Measurements from ENCODE around the gene PCP2. TPM values are rescaled to one million over a fixed set of nuclear protein-coding genes. Genes with fewer than 3 reads are reported as not detected.
A peak's percentile ranks its signal among the peaks of the same experiment; 100 is the strongest.

PCP2 gene
- total RNA-seq, 1 experiment from 2014 or later = not detected

DNA sequence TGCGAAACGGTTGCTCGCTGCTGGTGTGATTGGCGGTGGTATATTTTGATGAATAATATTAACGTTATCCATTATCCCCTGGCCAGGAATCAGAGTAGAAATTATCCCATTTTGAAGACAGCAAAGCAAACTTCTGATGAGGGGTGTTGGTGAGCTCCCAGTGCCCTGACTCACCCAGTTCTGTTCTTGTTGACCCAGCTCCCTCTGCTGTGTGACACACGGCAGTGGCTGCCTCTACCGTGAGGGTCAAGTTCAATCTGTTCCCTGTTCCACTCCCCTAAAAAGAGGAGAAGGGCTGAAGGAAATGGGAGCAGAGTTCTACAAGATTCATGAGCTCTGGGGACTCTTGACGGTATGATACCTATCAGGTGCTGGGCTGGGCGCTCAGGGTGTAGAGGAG, 35.8 kb downstream of the PCP2 start:
- no peak overlapping the region for H2AFZ ChIP-seq (ENCODE audit: low read length)
- H3K36me3 ChIP-seq (ENCODE audit: low read depth, low read length) = no peaks in the 10 kb centered on the region
- H3K9ac ChIP-seq (ENCODE audit: low read length) = no peak overlapping the region
- peaks cover 27% of the 10 kb centered on the region for H3K79me2 ChIP-seq (ENCODE audit: low read length)
- TSS peak; percentile 55 for BruUV-seq (replicated peaks)
- H4K20me1 ChIP-seq (ENCODE audit: low read length) = peaks cover 16% of the 10 kb centered on the region; the same call in 1 of the 2 replicates
- DNase-seq = peak; percentile 58
- ChIA-PET CTCF (interaction anchor here (1.4 to 2.5 kb wide), 2 partner anchors 29 to 32 kb away, joined by 3 to 48 read pairs; partner anchors contain the start of genes PET100 and XAB2), POLR2A (ENCODE audit: unreplicated experiment) (interaction anchor here (0.7 kb wide), 1 partner anchor 309 kb away, joined by 6 read pairs; no protein-coding TSS in a partner anchor)
- H3K9me3 ChIP-seq (ENCODE audit: low read length) = no peaks in the 10 kb centered on the region
- no peaks in the 10 kb centered on the region for H3K9me2 ChIP-seq (replicated peaks; ENCODE audit: low read length)
- no peaks in the 10 kb centered on the region for H3F3A ChIP-seq (ENCODE audit: low read length, unreplicated experiment)
- H3K27ac ChIP-seq (ENCODE audit: low read length) = no peak overlapping the region
- peaks cover 16% of the 10 kb centered on the region for H3K4me1 ChIP-seq (ENCODE audit: insufficient read depth, low read length)
- intact Hi-C loops (cut with micrococcal nuclease) = no loop called here
- ATAC-seq = peak; percentile 45
- no peak for TF ChIP-seq EZH2phosphoT487 (IDR thresholded peaks at IDR 0.05; ENCODE audit: borderline replicate concordance, low read length)
- TF ChIP-seq, protein P1, sequence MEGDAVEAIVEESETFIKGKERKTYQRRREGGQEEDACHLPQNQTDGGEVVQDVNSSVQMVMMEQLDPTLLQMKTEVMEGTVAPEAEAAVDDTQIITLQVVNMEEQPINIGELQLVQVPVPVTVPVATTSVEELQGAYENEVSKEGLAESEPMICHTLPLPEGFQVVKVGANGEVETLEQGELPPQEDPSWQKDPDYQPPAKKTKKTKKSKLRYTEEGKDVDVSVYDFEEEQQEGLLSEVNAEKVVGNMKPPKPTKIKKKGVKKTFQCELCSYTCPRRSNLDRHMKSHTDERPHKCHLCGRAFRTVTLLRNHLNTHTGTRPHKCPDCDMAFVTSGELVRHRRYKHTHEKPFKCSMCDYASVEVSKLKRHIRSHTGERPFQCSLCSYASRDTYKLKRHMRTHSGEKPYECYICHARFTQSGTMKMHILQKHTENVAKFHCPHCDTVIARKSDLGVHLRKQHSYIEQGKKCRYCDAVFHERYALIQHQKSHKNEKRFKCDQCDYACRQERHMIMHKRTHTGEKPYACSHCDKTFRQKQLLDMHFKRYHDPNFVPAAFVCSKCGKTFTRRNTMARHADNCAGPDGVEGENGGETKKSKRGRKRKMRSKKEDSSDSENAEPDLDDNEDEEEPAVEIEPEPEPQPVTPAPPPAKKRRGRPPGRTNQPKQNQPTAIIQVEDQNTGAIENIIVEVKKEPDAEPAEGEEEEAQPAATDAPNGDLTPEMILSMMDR (conservative IDR thresholded peaks at IDR 0.05; ENCODE audit: low read depth, low read length) = peak; percentile 49
- TF ChIP-seq EZH2 (IDR thresholded peaks at IDR 0.05; ENCODE audit: low read length, unreplicated experiment) = no peak
- peak overlapping the region; percentile 91 for H3K4me2 ChIP-seq (ENCODE audit: low read length)
- no peaks in the 10 kb centered on the region for H3K27me3 ChIP-seq (ENCODE audit: low read length)
- H3K4me3 ChIP-seq (ENCODE audit: low read length) = peak overlapping the region; percentile 78; the same call in 1 of the 2 replicates

DNA sequence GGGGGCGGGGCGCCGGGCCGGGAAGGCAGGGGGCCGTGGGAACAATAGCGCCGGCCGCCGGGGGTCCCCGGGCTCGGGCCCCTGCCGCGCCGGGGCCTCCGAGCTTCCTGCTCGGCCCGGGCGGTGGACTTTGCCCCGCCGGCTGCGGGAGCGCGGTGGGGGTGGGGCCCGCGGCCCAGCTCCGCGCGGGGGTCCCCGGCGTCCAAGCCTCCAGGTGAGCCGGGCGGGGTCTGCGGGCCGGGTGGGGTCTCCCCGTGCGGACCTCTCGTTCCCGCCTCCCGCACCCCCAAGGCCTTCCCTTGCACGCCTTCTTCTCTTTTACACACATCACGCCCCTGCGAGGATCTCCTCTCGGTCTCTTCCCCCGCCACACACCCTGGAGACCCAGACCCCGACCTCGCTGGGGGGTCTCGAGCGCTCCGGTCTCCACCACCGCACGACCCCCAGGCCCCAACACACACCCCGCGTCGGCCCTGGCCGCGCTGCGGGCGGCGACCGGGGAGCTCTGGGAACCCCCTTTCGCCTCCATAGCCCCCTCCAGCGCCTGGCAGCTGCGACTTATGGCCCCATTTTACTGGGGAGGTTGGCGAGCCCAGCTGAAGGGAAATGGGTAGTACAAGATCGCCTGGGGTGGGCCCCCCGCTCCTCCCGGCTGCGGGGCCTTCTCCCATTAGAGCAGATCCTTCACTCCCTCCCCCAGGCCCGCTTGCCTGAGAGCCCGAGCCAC, 37.1 kb downstream of the PCP2 start:
- POLR2A ChIA-PET (ENCODE audit: unreplicated experiment) = interaction anchor here (0.5 to 0.6 kb wide), 2 partner anchors 615 to 1928 kb away, joined by 3 to 4 read pairs; no protein-coding TSS in a partner anchor
- no TSS peak for BruUV-seq (replicated peaks)
- peak overlapping the region; percentile 38 for H2AFZ ChIP-seq (ENCODE audit: low read length)

More for the DNA sequence above, 37.1 kb downstream of the PCP2 start:
- Histone ChIP-seq H3K9me2 (replicated peaks; ENCODE audit: low read length) (no peaks in the 10 kb centered on the region), H3K4me1 (ENCODE audit: insufficient read depth, low read length) (peaks cover 16% of the 10 kb centered on the region), H3K9me3 (ENCODE audit: low read length) (no peaks in the 10 kb centered on the region), H3K27me3 (ENCODE audit: low read length) (no peaks in the 10 kb centered on the region), H3K9ac (ENCODE audit: low read length) (peak overlapping the region; percentile 49), H3K4me2 (ENCODE audit: low read length) (peak overlapping the region; percentile 91), H3F3A (ENCODE audit: low read length, unreplicated experiment) (no peaks in the 10 kb centered on the region), H3K36me3 (ENCODE audit: low read depth, low read length) (no peaks in the 10 kb centered on the region), H3K79me2 (ENCODE audit: low read length) (peaks cover 21% of the 10 kb centered on the region), H3K4me3 (ENCODE audit: low read length) (peak overlapping the region; percentile 78), H4K20me1 (ENCODE audit: low read length) (peaks cover 14% of the 10 kb centered on the region; the same call in 1 of the 2 replicates), H3K27ac (ENCODE audit: low read length) (no peak overlapping the region)
- CTCF ChIA-PET = interaction anchor here (0.5 to 2.5 kb wide), 3 partner anchors 28 to 324 kb away, joined by 3 to 48 read pairs (median 4); partner anchors contain the start of gene SNAPC2
- DNase-seq (peak; percentile 13), ATAC-seq (0 out of 2 replicates have a peak, but pooled peaks have one; percentile 4)
- TF ChIP-seq EZH2 (IDR thresholded peaks at IDR 0.05; ENCODE audit: low read length, unreplicated experiment) = no peak
- TF ChIP-seq, protein P1 (conservative IDR thresholded peaks at IDR 0.05; ENCODE audit: low read depth, low read length) = no peak
- no peak for TF ChIP-seq EZH2phosphoT487 (IDR thresholded peaks at IDR 0.05; ENCODE audit: borderline replicate concordance, low read length)
- intact Hi-C loops (cut with micrococcal nuclease) = no loop called here
